ENCODE data around the gene XRN1.

XRN1 gene, protein sequence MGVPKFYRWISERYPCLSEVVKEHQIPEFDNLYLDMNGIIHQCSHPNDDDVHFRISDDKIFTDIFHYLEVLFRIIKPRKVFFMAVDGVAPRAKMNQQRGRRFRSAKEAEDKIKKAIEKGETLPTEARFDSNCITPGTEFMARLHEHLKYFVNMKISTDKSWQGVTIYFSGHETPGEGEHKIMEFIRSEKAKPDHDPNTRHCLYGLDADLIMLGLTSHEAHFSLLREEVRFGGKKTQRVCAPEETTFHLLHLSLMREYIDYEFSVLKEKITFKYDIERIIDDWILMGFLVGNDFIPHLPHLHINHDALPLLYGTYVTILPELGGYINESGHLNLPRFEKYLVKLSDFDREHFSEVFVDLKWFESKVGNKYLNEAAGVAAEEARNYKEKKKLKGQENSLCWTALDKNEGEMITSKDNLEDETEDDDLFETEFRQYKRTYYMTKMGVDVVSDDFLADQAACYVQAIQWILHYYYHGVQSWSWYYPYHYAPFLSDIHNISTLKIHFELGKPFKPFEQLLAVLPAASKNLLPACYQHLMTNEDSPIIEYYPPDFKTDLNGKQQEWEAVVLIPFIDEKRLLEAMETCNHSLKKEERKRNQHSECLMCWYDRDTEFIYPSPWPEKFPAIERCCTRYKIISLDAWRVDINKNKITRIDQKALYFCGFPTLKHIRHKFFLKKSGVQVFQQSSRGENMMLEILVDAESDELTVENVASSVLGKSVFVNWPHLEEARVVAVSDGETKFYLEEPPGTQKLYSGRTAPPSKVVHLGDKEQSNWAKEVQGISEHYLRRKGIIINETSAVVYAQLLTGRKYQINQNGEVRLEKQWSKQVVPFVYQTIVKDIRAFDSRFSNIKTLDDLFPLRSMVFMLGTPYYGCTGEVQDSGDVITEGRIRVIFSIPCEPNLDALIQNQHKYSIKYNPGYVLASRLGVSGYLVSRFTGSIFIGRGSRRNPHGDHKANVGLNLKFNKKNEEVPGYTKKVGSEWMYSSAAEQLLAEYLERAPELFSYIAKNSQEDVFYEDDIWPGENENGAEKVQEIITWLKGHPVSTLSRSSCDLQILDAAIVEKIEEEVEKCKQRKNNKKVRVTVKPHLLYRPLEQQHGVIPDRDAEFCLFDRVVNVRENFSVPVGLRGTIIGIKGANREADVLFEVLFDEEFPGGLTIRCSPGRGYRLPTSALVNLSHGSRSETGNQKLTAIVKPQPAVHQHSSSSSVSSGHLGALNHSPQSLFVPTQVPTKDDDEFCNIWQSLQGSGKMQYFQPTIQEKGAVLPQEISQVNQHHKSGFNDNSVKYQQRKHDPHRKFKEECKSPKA (N-terminal part only)

DNA sequence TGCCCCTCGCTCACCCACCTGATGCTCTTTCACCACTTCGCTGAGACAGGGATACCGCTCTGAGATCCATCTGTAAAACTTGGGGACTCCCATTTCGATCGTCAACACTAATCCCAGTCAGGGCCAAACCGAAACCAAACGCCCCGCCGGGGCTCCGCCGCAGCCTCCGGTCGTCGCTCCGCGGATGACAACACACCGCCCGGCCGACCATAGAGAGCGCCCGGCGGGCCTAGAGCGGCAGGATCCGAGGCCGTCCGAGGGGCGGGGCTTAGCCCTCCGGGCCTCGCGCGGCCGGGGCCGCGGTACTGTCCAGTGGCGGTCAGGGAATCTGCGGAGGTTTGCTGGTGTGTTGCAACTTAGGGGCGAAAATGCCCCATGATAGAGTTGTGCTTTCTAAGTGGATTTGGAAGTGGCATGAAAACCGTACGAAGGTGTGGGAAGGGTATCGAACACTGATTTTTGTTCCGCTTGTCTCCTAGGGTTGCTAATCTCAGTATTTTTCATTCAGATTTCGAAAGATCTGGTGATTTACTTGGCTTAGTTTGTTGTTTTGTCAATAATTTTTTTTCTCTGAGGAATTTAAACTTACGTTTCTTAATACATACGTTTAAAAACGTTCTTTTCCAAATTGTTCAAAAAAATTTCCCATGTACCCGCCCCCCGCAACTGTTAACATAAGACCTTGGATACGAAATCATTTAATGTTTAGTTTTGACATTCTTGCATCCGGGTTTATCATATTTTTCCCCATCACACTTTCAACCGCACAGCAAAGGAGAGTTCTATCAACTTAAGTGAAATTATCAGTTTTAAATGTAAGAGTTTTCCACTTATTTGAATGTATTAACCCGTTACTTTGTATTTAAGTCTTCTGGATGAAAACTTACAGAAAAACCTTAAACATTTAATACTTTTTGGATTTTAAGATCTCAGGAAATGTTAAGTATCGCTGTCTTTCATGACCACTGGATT is at the start of gene XRN1:
TSS of gene XRN1 (minus strand) at position 186 of the 972 bp plus-strand sequence. CDS start at position 93, 93 bp downstream.
- peaks cover 46% of the 10 kb centered on the region for H3K79me2 ChIP-seq (ENCODE audit: insufficient read depth, low read length)
- no peaks in the 10 kb centered on the region for H3K9me3 ChIP-seq (ENCODE audit: insufficient read depth, low read depth, low read length)
- H4K20me1 ChIP-seq (ENCODE audit: insufficient read depth, low read length, poor library complexity, severe bottlenecking), result peaks cover 35% of the 10 kb centered on the region
- H3F3A ChIP-seq (ENCODE audit: low read depth), result no peaks in the 10 kb centered on the region
- H3K4me2 ChIP-seq (ENCODE audit: low read depth, low read length, poor library complexity, severe bottlenecking), result peak within 1 kb of the TSS; percentile 99
- TF ChIP-seq EZH2phosphoT487 (IDR thresholded peaks at IDR 0.05; ENCODE audit: borderline replicate concordance), result no peak
- TF ChIP-seq, protein P1, sequence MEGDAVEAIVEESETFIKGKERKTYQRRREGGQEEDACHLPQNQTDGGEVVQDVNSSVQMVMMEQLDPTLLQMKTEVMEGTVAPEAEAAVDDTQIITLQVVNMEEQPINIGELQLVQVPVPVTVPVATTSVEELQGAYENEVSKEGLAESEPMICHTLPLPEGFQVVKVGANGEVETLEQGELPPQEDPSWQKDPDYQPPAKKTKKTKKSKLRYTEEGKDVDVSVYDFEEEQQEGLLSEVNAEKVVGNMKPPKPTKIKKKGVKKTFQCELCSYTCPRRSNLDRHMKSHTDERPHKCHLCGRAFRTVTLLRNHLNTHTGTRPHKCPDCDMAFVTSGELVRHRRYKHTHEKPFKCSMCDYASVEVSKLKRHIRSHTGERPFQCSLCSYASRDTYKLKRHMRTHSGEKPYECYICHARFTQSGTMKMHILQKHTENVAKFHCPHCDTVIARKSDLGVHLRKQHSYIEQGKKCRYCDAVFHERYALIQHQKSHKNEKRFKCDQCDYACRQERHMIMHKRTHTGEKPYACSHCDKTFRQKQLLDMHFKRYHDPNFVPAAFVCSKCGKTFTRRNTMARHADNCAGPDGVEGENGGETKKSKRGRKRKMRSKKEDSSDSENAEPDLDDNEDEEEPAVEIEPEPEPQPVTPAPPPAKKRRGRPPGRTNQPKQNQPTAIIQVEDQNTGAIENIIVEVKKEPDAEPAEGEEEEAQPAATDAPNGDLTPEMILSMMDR (conservative IDR thresholded peaks at IDR 0.05; ENCODE audit: low read length), result no peak
- H3K9ac ChIP-seq (ENCODE audit: low read depth, low read length, poor library complexity, severe bottlenecking), result peak within 1 kb of the TSS; percentile 95
- H3K9me2 ChIP-seq (replicated peaks; ENCODE audit: low read depth, low read length), result no peaks in the 10 kb centered on the region
- peak within 1 kb of the TSS; percentile 93 for H3K4me3 ChIP-seq (ENCODE audit: low read length, poor library complexity, severe bottlenecking)
- H3K4me1 ChIP-seq (ENCODE audit: insufficient read depth, low read length, poor library complexity, severe bottlenecking), result peaks cover 36% of the 10 kb centered on the region
- peak within 1 kb of the TSS; percentile 93 for H2AFZ ChIP-seq (ENCODE audit: low read length)
- H3K27me3 ChIP-seq (ENCODE audit: insufficient read depth, low read length, poor library complexity, severe bottlenecking), result no peaks in the 10 kb centered on the region
- H3K36me3 ChIP-seq (ENCODE audit: insufficient read depth, low read length), result peaks cover 10% of the 10 kb centered on the region; the same call in 1 of the 2 replicates

DNA sequence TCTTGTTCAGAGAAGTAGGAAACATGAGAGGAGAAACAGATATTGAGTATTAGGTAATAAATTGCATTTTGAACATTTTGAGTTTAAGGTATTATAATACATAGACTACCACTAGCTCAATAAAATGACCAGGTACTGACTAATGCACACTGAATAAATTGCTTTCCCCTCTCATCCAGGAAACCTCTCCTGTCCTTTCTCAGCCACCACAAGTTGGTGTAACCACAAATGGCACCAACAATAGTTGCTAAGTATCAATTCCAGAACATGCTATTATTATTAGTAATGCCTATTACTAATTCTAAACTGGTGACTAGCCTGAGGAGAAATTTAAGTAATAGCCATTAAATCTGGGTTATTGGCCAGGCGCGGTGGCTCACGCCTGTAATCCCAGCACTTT is 47.3 kb upstream of the XRN1 start:
- no peaks in the 10 kb centered on the region for H3K27me3 ChIP-seq (ENCODE audit: insufficient read depth, low read length, poor library complexity, severe bottlenecking)
- no peaks in the 10 kb centered on the region for H3K9me2 ChIP-seq (replicated peaks; ENCODE audit: low read depth, low read length)
- H3F3A ChIP-seq (ENCODE audit: low read depth), result no peaks in the 10 kb centered on the region
- no peak overlapping the region for H2AFZ ChIP-seq (ENCODE audit: low read length)
- H3K79me2 ChIP-seq (ENCODE audit: insufficient read depth, low read length), result no peaks in the 10 kb centered on the region
- no peak overlapping the region for H3K4me3 ChIP-seq (ENCODE audit: low read length, poor library complexity, severe bottlenecking)
- no peaks in the 10 kb centered on the region for H3K9me3 ChIP-seq (ENCODE audit: insufficient read depth, low read depth, low read length)
- no peak overlapping the region for H3K9ac ChIP-seq (ENCODE audit: low read depth, low read length, poor library complexity, severe bottlenecking)
- no peaks in the 10 kb centered on the region for H3K4me1 ChIP-seq (ENCODE audit: insufficient read depth, low read length, poor library complexity, severe bottlenecking)
- H4K20me1 ChIP-seq (ENCODE audit: insufficient read depth, low read length, poor library complexity, severe bottlenecking), result no peaks in the 10 kb centered on the region
- no peak overlapping the region for H3K4me2 ChIP-seq (ENCODE audit: low read depth, low read length, poor library complexity, severe bottlenecking)
- H3K36me3 ChIP-seq (ENCODE audit: insufficient read depth, low read length), result peaks cover 40% of the 10 kb centered on the region
- TF ChIP-seq, protein P1 (conservative IDR thresholded peaks at IDR 0.05; ENCODE audit: low read length), result no peak
- no peak for TF ChIP-seq EZH2phosphoT487 (IDR thresholded peaks at IDR 0.05; ENCODE audit: borderline replicate concordance)

Measured in Loucy (cell line).